ENCODE measurements around the gene ORAI2. TPM values are rescaled to one million over a fixed set of nuclear protein-coding genes. Genes with fewer than 3 reads are reported as not detected.
"Not testable (repeated sequence)": the region's sequence is repeated elsewhere in the genome, so short reads cannot be mapped to it uniquely, and the experiment has no call there.

ORAI2 gene
- total RNA-seq, 1 experiment from 2014 or later, result 147 TPM

GRCh38 chr7:102481962-102482361 is 48.6 kb downstream of the ORAI2 start:
- in situ Hi-C loops (cut with HindIII; ENCODE audit: low sequenced_read_pairs); DNase-seq (ENCODE audit: low spot score): not testable (repeated sequence)

- DNase-seq (ENCODE audit: low spot score); in situ Hi-C loops (cut with HindIII; ENCODE audit: low sequenced_read_pairs): not testable (repeated sequence)
Observed at GRCh38 chr7:102484317-102484716, 50.9 kb downstream of the ORAI2 start.

GRCh38 chr7:102490529-102491075 is 57.2 kb downstream of the ORAI2 start:
- DNase-seq (ENCODE audit: low spot score); in situ Hi-C loops (cut with HindIII; ENCODE audit: low sequenced_read_pairs): not testable (repeated sequence)

GRCh38 chr7:102493220-102493935 is 60.0 kb downstream of the ORAI2 start:
- DNase-seq (ENCODE audit: low spot score); in situ Hi-C loops (cut with HindIII; ENCODE audit: low sequenced_read_pairs): not testable (repeated sequence)

GRCh38 chr7:102494026-102494425 is 60.7 kb downstream of the ORAI2 start:
- DNase-seq (ENCODE audit: low spot score); in situ Hi-C loops (cut with HindIII; ENCODE audit: low sequenced_read_pairs): not testable (repeated sequence)

GRCh38 chr7:102494473-102495149 is 61.2 kb downstream of the ORAI2 start:
- in situ Hi-C loops (cut with HindIII; ENCODE audit: low sequenced_read_pairs); DNase-seq (ENCODE audit: low spot score): not testable (repeated sequence)

- in situ Hi-C loops (cut with HindIII; ENCODE audit: low sequenced_read_pairs); DNase-seq (ENCODE audit: low spot score): not testable (repeated sequence)
Observed at GRCh38 chr7:102496861-102497260, 63.5 kb downstream of the ORAI2 start.

GRCh38 chr7:102497308-102497707 is 63.9 kb downstream of the ORAI2 start:
- in situ Hi-C loops (cut with HindIII; ENCODE audit: low sequenced_read_pairs); DNase-seq (ENCODE audit: low spot score): not testable (repeated sequence)

- DNase-seq (ENCODE audit: low spot score); in situ Hi-C loops (cut with HindIII; ENCODE audit: low sequenced_read_pairs): not testable (repeated sequence)
Observed at GRCh38 chr7:102498321-102498720, 64.9 kb downstream of the ORAI2 start.

- DNase-seq (ENCODE audit: low spot score); in situ Hi-C loops (cut with HindIII; ENCODE audit: low sequenced_read_pairs): not testable (repeated sequence)
Observed at GRCh38 chr7:102503141-102503540, 69.8 kb downstream of the ORAI2 start.

GRCh38 chr7:102505298-102506185 is 72.2 kb downstream of the ORAI2 start:
- DNase-seq (ENCODE audit: low spot score); in situ Hi-C loops (cut with HindIII; ENCODE audit: low sequenced_read_pairs): not testable (repeated sequence)

Other genes with a start within 250 kb of the ORAI2 start
- 31.6 and 43.6 TPM in 2 replicates for gene SH2B2, start 146.7 kb upstream of the ORAI2 start, total RNA-seq (2014; rRNA removed; shearing (Covaris generic))
- not detected in 2 replicates for gene SPDYE6, start 77.1 kb upstream of the ORAI2 start, total RNA-seq (2014; rRNA removed; shearing (Covaris generic))
- 25.2 and 25.9 TPM in 2 replicates for gene PRKRIP1, start 37.2 kb upstream of the ORAI2 start, total RNA-seq (2014; rRNA removed; shearing (Covaris generic))
- 35.9 and 73.3 TPM in 2 replicates for gene ALKBH4, start 31.3 kb downstream of the ORAI2 start, total RNA-seq (2014; rRNA removed; shearing (Covaris generic))
- 60.6 and 75.4 TPM in 2 replicates for gene LRWD1, start 31.4 kb downstream of the ORAI2 start, total RNA-seq (2014; rRNA removed; shearing (Covaris generic))
- gene POLR2J, start 45.3 kb downstream of the ORAI2 start, total RNA-seq (2014; rRNA removed; shearing (Covaris generic)), result 53.6 and 57.6 TPM in 2 replicates
- gene RASA4B, start 84.2 kb downstream of the ORAI2 start, total RNA-seq (2014; rRNA removed; shearing (Covaris generic)), result 2.7 and 3.0 TPM in 2 replicates
- gene UPK3BL2, start 110.1 kb downstream of the ORAI2 start, total RNA-seq (2014; rRNA removed; shearing (Covaris generic)), result 6.6 TPM in 1 of 2 replicates, not detected in the other
- gene SPDYE2, start 117.7 kb downstream of the ORAI2 start, total RNA-seq (2014; rRNA removed; shearing (Covaris generic)), result not detected in 2 replicates
- 6.5 TPM in 2 replicates for gene POLR2J3, start 139.0 kb downstream of the ORAI2 start, total RNA-seq (2014; rRNA removed; shearing (Covaris generic))
- gene RASA4, start 183.2 kb downstream of the ORAI2 start, total RNA-seq (2014; rRNA removed; shearing (Covaris generic)), result 4.3 and 9.4 TPM in 2 replicates
- 1.2 and 4.7 TPM in 2 replicates for gene UPK3BL1, start 209.2 kb downstream of the ORAI2 start, total RNA-seq (2014; rRNA removed; shearing (Covaris generic))
- gene SPDYE2B, start 216.7 kb downstream of the ORAI2 start, total RNA-seq (2014; rRNA removed; shearing (Covaris generic)), result not detected in 2 replicates
- gene POLR2J2, start 238.1 kb downstream of the ORAI2 start, total RNA-seq (2014; rRNA removed; shearing (Covaris generic)), result 0.37 TPM in 1 of 2 replicates, not detected in the other